GM21515 (cell line): Measurements from ENCODE around the gene FUCA1.
"Not testable (repeated sequence)": the region's sequence is repeated elsewhere in the genome, so short reads cannot be mapped to it uniquely, and the experiment has no call there.

Experiments
- ATAC-seq: cut with Tn5 transposase; IDR thresholded peaks from one replicate; pipeline ENCODE4 v1.9.1; 2021; ENCODE audit not compliant: unreplicated experiment

The FUCA1 gene

DNA sequence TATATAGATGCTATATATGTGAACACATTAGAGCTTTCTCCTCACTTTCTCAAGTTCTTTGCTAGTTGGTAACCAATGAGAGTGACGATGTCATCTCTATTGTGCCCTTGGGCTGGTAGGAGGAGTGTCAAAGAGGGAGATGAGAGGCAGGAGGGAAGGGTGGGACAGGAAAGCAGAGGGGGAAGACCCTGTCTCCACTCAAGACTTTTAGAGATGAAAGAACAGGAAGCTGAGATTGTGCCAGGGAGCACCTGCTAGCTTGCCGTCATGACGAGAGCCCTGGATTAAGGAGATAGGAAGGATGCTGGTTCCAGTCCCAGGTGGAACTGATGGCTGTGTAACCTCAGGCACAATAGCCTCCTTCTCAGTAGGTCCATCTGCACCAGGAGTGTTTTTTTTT, 28.4 kb upstream of the FUCA1 start:
- no peak for ATAC-seq

- ATAC-seq = no peak
These were observed 27.9 kb upstream of the FUCA1 start for GRCh38 chr1:23895993-23896392.

DNA sequence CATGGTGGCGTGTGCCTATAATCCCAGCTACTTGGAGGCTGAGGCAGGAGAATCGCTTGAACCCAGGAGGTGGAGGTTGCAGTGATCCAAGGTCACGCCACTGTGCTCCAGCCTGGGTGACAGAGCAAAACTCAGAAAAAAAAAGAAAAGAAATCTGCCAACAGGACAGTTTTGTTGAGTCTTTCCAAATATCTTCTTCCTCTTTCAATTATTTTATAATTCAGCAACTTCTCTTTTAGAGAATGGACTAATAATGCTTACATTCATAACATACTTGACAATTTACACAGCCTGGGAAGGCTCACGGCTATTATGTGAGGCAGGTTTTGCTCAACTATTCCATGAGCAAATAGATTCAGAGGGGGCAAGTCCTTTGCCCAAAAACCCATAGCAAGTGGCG, 27.0 kb upstream of the FUCA1 start:
- no peak for ATAC-seq

DNA sequence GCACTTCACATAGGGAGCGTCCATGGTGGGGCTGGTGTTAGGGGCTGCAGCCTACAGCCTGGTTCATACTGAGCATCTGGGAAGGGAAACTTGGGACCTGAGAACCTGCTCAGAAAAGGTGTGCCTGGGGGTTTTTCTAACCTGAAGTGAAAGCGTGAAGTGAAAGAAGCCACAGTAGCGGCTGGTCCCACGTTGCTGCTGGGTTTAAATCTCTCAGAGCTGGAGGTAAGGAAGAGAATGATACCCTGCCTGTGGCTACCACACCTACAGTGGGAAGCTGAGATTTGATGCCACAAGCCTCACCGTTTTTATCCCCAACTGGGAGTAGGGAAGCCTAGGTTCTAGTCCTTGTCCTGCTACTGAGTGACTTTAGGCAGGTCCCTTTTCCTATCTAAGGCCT, 21.0 kb upstream of the FUCA1 start:
- ATAC-seq = peak; percentile 51

DNA sequence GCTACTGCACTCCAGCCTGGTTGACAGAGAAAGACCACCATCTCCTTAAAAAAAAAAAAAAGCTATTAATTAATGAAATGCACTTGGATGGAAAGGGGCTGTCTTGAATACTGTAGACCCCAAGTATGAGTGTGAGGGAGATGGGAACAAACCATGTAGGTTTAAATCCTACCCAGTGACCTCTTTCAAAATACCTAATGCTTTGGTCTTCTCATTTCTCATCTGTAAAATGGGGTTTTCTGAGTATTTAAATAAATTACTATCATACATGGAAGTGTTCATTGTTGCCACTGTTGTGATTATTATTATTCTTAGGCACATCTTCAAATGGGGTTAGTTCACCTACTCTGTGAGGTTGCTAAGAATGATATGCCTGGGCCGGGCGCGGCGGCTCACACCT, 17.1 kb upstream of the FUCA1 start:
- no peak for ATAC-seq

GRCh38 chr1:23882746-23883145, 14.7 kb upstream of the FUCA1 start:
- ATAC-seq = no peak

GRCh38 chr1:23879809-23880208, 11.7 kb upstream of the FUCA1 start:
- ATAC-seq = no peak

DNA sequence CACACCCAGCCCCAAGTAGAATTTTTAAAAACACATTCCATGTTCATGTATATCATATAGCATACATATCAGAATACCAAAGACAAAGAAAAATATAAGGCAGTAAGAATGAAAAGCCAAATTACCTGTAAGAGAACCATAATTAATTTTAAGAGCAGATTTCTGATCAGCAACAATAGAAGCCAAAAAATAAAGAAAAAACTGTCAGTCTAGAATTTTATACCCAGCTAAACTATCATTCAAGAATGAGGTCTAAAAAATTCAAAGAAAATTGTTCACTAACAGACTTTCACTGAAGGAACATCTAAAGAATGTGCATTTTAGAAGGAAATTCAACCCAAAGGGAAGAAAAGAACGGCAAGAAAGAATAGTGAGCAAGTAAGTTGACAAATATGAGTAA, 10.6 kb upstream of the FUCA1 start:
- no peak for ATAC-seq

DNA sequence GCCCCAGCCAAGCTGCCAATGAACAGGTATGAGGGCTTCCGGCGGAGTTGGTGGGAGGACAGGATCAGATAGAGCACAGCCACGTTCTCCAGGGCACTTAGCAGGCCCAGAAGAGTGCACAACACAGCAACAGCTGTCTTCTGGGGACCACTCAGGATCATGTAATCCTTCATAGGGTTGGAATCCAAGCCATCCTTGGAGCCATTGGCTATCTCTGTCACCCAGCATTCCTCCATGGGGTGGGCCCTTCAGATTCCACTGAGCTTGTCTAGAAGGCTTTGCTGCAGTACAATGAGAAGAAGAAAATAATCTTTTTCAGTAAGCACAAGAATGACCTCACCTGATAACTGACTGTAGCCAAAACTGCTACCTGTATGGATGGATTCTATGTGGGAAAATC, 7.3 kb upstream of the FUCA1 start:
- ATAC-seq = no peak

DNA sequence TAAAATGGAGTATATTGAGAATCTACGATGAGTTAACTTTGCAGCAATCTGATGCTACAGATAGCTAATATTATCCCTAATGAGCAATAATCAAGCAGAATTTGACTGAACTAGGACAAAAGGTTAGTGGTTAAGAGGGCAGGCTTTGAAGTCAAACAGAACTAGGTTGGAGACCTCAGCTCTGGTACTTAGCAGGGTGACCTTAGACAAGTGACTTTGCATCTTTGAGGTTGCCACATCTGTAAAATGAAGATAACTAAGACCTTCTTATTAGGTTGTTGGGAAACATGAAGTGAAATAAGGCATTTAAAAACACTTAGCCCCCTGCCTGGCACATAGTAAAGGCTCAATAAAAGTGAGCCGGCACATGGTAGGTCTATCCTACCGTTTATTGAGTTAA, 4.3 kb upstream of the FUCA1 start:
- no peak for ATAC-seq

GRCh38 chr1:23869051-23869450, 961 bp upstream of the FUCA1 start:
- no peak for ATAC-seq

DNA sequence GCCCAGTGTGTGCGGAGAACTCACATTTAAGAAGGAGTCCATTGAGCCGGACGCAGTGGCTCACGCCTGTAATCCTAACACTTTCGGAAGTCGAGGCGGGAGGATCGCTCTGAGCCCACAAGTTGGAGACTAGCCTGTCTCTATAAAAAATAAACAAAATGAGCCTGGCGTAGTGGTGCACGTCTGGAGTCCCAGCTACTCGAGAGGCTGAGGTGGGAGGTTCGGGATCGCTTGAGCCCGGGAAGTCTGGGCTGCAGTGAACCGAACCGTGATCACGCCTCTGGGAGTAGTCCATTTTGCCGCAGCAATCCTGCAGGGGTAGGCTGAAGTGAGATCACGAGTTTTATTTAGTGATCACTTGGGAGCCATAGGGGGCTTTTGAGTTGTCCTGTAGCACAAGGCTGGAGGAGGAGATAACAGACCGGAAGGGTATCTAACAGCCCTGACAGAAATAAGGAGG, 497 bp upstream of the FUCA1 start:
- ATAC-seq = no peak

GRCh38 chr1:23867542-23867894, 572 bp downstream of the FUCA1 start:
- peak; percentile 25 for ATAC-seq

DNA sequence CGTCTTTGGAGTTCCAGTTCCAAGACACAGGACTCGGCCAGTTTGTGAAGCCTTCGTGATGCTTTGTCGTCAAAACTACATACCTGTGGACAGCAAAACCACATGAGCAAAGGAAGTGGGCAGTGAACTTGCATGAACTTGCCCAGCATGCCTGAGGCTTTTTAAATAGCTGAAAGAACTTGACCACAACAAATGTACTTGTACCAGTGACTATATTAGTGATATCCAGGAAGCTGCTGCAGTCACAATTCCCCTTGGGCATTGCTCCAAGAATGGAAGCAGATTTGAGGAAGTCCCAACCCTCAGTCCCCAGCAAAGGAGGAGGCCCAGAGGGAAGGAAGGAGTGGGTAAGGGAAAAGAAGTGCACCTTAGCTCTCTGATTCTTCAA, 2.6 kb downstream of the FUCA1 start:
- no peak for ATAC-seq

GRCh38 chr1:23864801-23865542, 3.1 kb downstream of the FUCA1 start:
- no peak for ATAC-seq

GRCh38 chr1:23862640-23863039, 5.5 kb downstream of the FUCA1 start:
- no peak for ATAC-seq

GRCh38 chr1:23854568-23854967, 13.5 kb downstream of the FUCA1 start:
- ATAC-seq = no peak

GRCh38 chr1:23853124-23853523, 15.0 kb downstream of the FUCA1 start:
- ATAC-seq = not testable (repeated sequence)

DNA sequence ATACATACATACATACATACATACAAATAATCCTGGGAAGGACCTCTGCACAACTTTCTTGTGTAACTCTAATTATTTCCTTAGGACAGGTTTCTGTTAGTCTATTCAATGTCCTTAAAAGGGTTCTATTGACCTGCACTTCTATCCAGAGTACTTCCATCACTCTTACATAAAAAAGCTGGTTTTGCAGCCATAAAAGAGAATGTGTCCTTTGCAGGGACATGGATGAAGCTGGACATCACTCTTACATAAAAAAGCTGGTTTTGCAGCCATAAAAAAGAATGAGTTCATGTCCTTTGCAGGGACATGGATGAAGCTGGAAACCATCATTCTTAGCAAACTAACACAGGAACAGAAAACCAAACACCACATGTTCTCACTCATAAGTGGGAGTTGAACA, 16.7 kb downstream of the FUCA1 start:
- ATAC-seq = not testable (repeated sequence)

- no peak for ATAC-seq
These were observed 19.1 kb downstream of the FUCA1 start for GRCh38 chr1:23848673-23849616.

- ATAC-seq = not testable (repeated sequence)
These were observed 20.5 kb downstream of the FUCA1 start for GRCh38 chr1:23847482-23848095.

GRCh38 chr1:23845163-23845562, 22.9 kb downstream of the FUCA1 start:
- ATAC-seq = no peak
